ENCODE measurements around the gene LBH.

- no peak for TF ChIP-seq EP300 (IDR thresholded peaks at IDR 0.05)
- no peak for TF ChIP-seq POLR2A (IDR thresholded peaks at IDR 0.05)
Observed at GRCh38 chr2:30270166-30270565, 38.8 kb downstream of the LBH start.

Measured in gastroesophageal sphincter (tissue), 2 donors.